Heart right ventricle (tissue), 16 donors: ENCODE data around the gene DGKB. TPM values are rescaled to one million over a fixed set of nuclear protein-coding genes. Genes with fewer than 3 reads are reported as not detected.

Source experiments
- ATAC-seq, 8 donors: fragments of 200-7000 bp; cut with Tn5 transposase; one replicate each; pipeline ENCODE4 v1.9.1; 2020; ENCODE audit warnings: mild to moderate bottlenecking in 8 of 8, moderate library complexity in 8 of 8, moderate number of reproducible peaks in 1 of 8
- DNase-seq, 2 donors: peaks; one replicate each; pipeline ENCODE4 v3.0.0-alpha.2; 2020
- H3K27ac ChIP-seq, 10 donors: fragments of 200-600 bp; sonication (generic) in 2 of 10; one replicate each; pipeline versions ENCODE4 v1.5.0 to v1.8.0; 2020 to 2022; ENCODE audit warnings: mild to moderate bottlenecking in 3 of 10
- H3K27me3 ChIP-seq, 7 donors: fragments of 200-600 bp; one replicate each; pipeline ENCODE4 v1.8.0; 2021 to 2022; ENCODE audit warnings: mild to moderate bottlenecking in 2 of 7
- H3K36me3 ChIP-seq, 9 donors: fragments of 200-600 bp; sonication (generic) in 1 of 9; one replicate each; pipeline versions ENCODE4 v1.5.0 to v1.8.0; 2020 to 2022; ENCODE audit warnings: mild to moderate bottlenecking in 2 of 9
- H3K4me1 ChIP-seq, 9 donors: fragments of 200-600 bp; sonication (generic) in 1 of 9; one replicate each; pipeline versions ENCODE4 v1.5.0 to v1.8.0; 2020 to 2022; ENCODE audit warnings: mild to moderate bottlenecking in 4 of 9
- H3K4me3 ChIP-seq, 10 donors: fragments of 200-600 bp; sonication (generic) in 2 of 10; one replicate each; pipeline versions ENCODE4 v1.5.0 to v1.8.0; 2020 to 2022; ENCODE audit warnings: mild to moderate bottlenecking in 7 of 10, moderate library complexity in 2 of 10
- H3K9me3 ChIP-seq, 11 donors: fragments of 200-600 bp in 10 of 11; sonication (generic) in 2 of 11; one replicate each; pipeline versions ENCODE4 v1.5.0 to v1.8.0; 2013 to 2022; ENCODE audit warnings: mild to moderate bottlenecking in 2 of 11, control low read depth in 1 of 11, moderate library complexity in 1 of 11
- WGBS, 2 donors: extraction: QIAGEN DNeasy Blood & Tissue Kit; methylation state at CpG; one replicate each; pipeline ENCODE4 v1.1.7; 2013; ENCODE audit warnings: inconsistent platforms in 1 of 2; 5-methylcytosine and 5-hydroxymethylcytosine counted together
- intact Hi-C, 10 donors: fragments of 100-400 bp; cut with DNase I; formaldehyde crosslinking; loops; one replicate each; pipeline versions ENCODE4 v1.11.1 to v1.14.2; 2022
- polyA plus RNA-seq, 2 donors: library from polyadenylated mRNA; stranded (reverse); fragments of 200-250 nt; gene quantifications; one replicate each; pipeline ENCODE4 v1.2.3, GENCODE V29; 2013
- total RNA-seq, 10 donors: library from RNA; stranded (reverse); fragmentation: NEBNext Ultra II Directional in 3 of 10; extraction: Animal tissue kit (Norgen Biotek cat#: 25700) in 3 of 10; gene quantifications; one replicate each; pipeline versions ENCODE4 v1.2.1 to v1.2.4, GENCODE V29; 2021 to 2023
- TF ChIP-seq, protein P1 (sequence below), 9 donors: fragments of 200-600 bp; sonication (generic) in 2 of 9; IDR thresholded peaks; one replicate each; pipeline versions ENCODE4 v1.5.0 to v1.8.0; 2021 to 2022; ENCODE audit warnings: antibody characterized with exemption in 9 of 9, mild to moderate bottlenecking in 5 of 9, moderate library complexity in 1 of 9
- donor health status: Arrhythmogenic right ventricular cardiomyopathy.
- donor health status: ischemic (EF 13 %, LVEDD 7.1; RV severe dilation, severe dysfunction).
- donor health status: healthy with polysubstance abuse.
- donor health status: DM: no; HTN: yes; CAD: no.
- donor health status: DM: no; HTN: no; CAD: no.
- donor health status: ischemic (EF 25% LVEDD 6.9; RV normal size, moderate dysfunction).
- donor health status: ischemic (EF 25% LVEDD 5.7; RV mildly dilated, moderate dysfunction).
- donor health status: healthy.
- donor health status: DM: yes; HTN: yes; CAD: no.
- donor health status: Ischemic cardiomyopathy.
- donor health status: ischemic (EF 35%, LVEDD 5.7; RV mildly dilated, moderate dysfunction).
- donor health status: nonischemic (EF 11% LVEDD 7.7; RV severe dilation, severe dysfunction).
- donor health status: DM: yes; HTN: yes; CAD: no.
- donor health status: PGD.
- donor health status: ischemic (EF 29% LVEDD 5.4; RV normal size, mild dysfunction).
- donor health status: nonischemic (EF 23%, LVEDD 6.1; RV moderate dilation, normal function).

DGKB gene
- total and polyA plus RNA-seq, 12 donors: under 0.01 to 1.2 (median 0.77) TPM

DNA sequence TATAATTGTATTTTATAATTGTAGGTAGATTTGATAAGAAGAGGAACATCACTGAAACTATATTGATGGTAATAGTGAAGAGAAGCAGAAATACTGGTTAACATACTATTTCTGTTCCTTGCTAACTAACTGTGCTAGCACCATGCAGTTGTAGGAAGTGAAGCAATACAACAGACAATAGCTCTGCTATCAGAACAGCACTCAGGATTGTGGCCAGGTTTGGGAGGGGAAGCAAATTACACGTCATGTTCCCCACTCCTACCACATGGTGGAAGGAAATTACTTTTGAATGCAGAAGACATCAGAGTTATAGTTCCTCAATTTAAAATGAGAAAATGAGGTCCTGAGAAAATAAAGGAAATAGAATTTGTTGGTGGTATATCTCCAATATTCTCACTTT, 151.1 kb downstream of the DGKB start:
- Histone ChIP-seq H3K9me3 (no peaks in the 10 kb centered on the region), H3K4me1 (no peaks in the 10 kb centered on the region), H3K4me3 (no peak overlapping the region), H3K27ac (no peak overlapping the region), H3K27me3 (no peaks in the 10 kb centered on the region), H3K36me3 (no peaks in the 10 kb centered on the region)
- ATAC-seq (peak in 1 of 8 donors; percentile 57), DNase-seq (no peak)
- intact Hi-C loops: no loop called here
- TF ChIP-seq, protein P1, sequence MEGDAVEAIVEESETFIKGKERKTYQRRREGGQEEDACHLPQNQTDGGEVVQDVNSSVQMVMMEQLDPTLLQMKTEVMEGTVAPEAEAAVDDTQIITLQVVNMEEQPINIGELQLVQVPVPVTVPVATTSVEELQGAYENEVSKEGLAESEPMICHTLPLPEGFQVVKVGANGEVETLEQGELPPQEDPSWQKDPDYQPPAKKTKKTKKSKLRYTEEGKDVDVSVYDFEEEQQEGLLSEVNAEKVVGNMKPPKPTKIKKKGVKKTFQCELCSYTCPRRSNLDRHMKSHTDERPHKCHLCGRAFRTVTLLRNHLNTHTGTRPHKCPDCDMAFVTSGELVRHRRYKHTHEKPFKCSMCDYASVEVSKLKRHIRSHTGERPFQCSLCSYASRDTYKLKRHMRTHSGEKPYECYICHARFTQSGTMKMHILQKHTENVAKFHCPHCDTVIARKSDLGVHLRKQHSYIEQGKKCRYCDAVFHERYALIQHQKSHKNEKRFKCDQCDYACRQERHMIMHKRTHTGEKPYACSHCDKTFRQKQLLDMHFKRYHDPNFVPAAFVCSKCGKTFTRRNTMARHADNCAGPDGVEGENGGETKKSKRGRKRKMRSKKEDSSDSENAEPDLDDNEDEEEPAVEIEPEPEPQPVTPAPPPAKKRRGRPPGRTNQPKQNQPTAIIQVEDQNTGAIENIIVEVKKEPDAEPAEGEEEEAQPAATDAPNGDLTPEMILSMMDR (IDR thresholded peaks at IDR 0.05): no peak
- 26 to 47% methylated on average over 1 of the region's 1 CpG for WGBS, 2 donors

DNA sequence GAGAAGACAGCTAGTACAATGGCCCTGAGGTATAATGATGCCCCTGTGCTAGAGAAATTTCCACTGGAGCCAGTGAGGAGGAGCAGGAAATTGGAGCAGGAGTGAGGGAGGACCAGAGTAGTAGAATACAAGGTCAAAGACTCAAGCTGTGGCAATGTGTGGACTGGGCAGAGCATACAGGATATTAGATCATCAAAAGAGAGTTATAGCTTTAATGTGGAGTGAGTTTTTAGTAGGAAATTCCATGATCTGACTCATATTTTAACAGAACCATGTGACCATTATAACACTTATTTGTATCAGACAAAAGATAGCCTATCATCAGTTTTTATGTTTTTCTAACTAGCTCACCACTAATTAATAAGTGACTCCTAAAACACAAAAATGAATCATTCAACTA, 154.1 kb downstream of the DGKB start:
- intact Hi-C loops: no loop called here
- TF ChIP-seq, protein P1 (IDR thresholded peaks at IDR 0.05): no peak
- ATAC-seq (peak in 2 of 8 donors; percentile 49 to 67), DNase-seq (no peak)
- H3K27ac ChIP-seq: no peak overlapping the region
- H3K4me1 ChIP-seq: no peaks in the 10 kb centered on the region
- peaks cover 0 to 21% (median 8%) of the 10 kb centered on the region in 11 donors for H3K9me3 ChIP-seq
- no peaks in the 10 kb centered on the region for H3K27me3 ChIP-seq
- no peak overlapping the region for H3K4me3 ChIP-seq
- H3K36me3 ChIP-seq: no peaks in the 10 kb centered on the region

DNA sequence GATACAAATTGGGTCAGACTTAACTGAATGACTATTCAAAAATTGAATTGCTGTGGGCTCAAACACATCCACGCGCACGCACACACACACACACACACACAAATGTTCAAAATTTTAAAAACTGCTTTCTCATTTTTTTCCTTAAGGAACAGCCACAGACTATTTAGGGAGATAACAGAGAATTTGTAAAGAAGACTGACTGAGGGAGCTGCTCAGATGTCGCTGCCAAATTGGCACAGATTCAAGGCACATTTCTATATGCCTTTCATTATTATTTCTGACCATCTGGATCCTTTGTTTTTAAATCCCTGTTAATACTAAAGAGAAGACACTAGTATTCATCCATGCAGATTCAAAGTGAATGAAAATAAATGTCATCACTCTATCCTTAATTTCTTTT, 154.8 kb downstream of the DGKB start:
- H3K27ac ChIP-seq: no peak overlapping the region
- 54 to 60% methylated on average over 4 of the region's 4 CpGs for WGBS, 2 donors

GRCh38 chr7:14745076-14745475, 157.5 kb downstream of the DGKB start:
- no peaks in the 10 kb centered on the region for H3K27me3 ChIP-seq
- H3K4me3 ChIP-seq: no peak overlapping the region
- H3K36me3 ChIP-seq: no peaks in the 10 kb centered on the region
- WGBS, 2 donors: 86 to 89% methylated on average over 4 of the region's 4 CpGs
- intact Hi-C loops: no loop called here
- no peak for ATAC-seq
- peaks cover 0 to 53% (median 8%) of the 10 kb centered on the region in 11 donors for H3K9me3 ChIP-seq
- H3K4me1 ChIP-seq: no peaks in the 10 kb centered on the region
- TF ChIP-seq, protein P1 (IDR thresholded peaks at IDR 0.05): no peak
- no peak for DNase-seq
- H3K27ac ChIP-seq: no peak overlapping the region

More for the DNA sequence above, 154.8 kb downstream of the DGKB start:
- peaks cover 0 to 28% (median 8%) of the 10 kb centered on the region in 11 donors for H3K9me3 ChIP-seq
- H3K4me3 ChIP-seq: no peak overlapping the region
- no peaks in the 10 kb centered on the region for H3K4me1 ChIP-seq
- TF ChIP-seq, protein P1 (IDR thresholded peaks at IDR 0.05): no peak
- H3K36me3 ChIP-seq: no peaks in the 10 kb centered on the region
- no peak for ATAC-seq
- intact Hi-C loops: no loop called here
- H3K27me3 ChIP-seq: no peaks in the 10 kb centered on the region
- DNase-seq: no peak
